Measurements from ENCODE around the gene RASD2. TPM values are rescaled to one million over a fixed set of nuclear protein-coding genes. Genes with fewer than 3 reads are reported as not detected.

Gene RASD2
- total RNA-seq, 1 experiment from 2014 or later = not detected

DNA sequence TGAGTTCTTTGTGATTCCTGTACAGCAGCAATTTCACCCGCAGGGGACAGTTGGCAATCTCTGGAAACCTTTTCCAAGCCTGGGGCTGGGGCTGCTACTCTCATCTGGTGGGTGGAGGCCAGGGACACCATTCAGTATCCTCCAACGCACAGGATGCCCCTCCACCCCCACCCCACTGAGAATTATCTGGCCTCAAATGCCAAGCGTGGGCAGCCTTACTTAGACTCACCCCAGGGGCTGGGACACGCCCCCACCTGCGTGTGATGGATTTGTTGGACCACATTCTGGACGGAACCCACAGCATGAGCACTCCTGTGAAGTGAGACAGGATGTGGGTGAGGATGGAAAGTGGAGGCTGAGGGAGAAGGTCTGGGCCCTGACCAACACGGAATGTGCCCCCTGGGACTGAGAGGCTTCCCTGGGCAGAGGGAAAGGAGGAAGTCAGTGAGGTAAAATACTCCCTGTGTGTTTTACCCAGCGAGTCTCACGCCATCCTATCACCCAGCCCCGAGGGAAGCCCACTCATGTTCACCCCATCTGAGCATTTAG lies 13.7 kb downstream of the RASD2 start:
- in situ Hi-C loops (cut with HindIII; ENCODE audit: low sequenced_read_pairs) = no loop called here
- no peak for DNase-seq (ENCODE audit: low spot score)

DNA sequence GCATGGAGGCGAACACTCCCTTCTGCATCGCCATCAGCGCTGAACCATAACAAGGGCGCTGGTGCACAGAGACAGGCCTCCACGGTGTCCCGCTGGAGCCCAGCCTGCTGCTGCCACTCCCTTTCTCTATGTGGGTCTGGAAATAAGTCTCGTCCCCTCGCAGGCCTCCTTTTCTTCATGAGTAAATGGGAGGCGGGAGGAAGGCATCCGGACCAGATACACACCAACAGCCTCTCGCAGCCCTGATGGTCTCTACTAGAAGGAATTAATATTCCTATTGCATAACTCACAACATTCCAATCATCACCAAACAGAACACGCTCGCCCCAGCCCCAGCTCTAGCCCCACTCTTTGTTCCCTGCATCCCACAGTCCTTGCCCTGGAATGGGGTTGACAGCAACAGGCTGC lies 14.9 kb downstream of the RASD2 start:
- in situ Hi-C loops (cut with HindIII; ENCODE audit: low sequenced_read_pairs) = no loop called here
- no peak for DNase-seq (ENCODE audit: low spot score)

DNA sequence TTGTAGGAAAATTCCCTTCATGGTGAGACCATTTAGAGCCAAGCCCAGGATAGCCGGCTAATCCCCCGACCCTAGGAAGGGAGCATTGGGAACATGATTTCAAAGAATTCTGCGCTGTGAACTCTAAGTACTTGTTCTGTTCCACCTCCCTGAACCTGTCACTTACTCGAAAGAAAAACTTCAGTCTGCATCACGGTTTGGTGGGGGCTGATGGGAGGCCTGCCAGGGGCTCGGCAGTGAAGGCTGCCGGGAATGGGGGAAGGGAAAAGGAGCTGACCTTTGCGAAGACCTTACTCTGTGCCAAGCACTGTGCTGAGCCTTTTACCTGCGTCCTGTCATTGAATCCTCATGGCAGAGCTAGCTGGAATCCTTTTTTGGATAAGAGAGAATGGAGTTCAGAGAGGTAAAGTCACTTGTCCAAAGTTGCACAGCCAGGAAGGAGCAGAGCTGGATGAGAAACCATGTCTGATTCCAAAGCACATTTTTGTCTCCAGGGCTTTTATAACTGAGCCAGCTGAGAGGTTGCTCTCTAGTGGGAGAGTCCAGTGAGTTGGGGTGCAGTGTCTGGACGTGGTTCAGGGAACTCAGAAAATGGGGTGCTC lies 15.4 kb downstream of the RASD2 start:
- in situ Hi-C loops (cut with HindIII; ENCODE audit: low sequenced_read_pairs) = no loop called here
- no peak for DNase-seq (ENCODE audit: low spot score)

DNA sequence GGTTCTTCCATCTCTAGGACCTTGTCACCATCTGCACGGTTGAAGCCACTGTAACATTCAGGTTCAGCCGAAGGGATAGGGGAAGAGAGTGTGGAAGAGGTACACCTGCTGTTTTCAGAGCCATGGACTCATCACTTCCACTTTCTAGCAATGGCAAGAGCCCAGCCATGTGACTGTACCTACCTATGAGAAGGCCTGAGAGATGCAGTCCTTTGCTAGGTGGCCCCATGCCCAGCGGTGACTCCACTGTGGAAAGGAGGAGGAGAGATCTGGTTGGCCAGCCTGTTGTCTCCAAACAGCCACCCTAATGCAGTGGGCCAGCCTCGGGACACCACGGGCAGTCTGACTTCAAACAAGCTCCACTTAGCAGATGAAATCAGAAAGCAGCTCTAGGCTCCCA lies 16.0 kb downstream of the RASD2 start:
- no peak for DNase-seq (ENCODE audit: low spot score)
- in situ Hi-C loops (cut with HindIII; ENCODE audit: low sequenced_read_pairs) = no loop called here

DNA sequence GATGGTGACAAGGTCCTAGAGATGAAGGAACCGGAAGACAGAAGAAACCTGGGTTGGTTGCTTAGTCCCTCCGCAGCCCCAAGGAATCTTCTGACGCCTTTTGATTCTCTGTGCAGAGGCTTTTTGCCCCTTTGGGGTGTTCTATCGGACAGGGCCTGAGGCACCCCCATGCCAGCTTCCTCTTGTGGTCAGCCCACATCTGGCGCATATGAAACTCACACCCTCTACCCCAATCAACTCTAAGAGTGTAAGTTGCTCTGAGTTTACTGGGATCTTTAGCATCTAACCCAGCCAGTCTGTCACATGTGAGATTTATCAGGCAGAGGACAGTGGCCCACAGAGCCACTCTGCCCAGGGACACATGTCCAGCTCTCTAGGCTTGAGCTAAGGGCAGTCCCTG lies 17.4 kb downstream of the RASD2 start:
- no peak for DNase-seq (ENCODE audit: low spot score)
- in situ Hi-C loops (cut with HindIII; ENCODE audit: low sequenced_read_pairs) = no loop called here

DNA sequence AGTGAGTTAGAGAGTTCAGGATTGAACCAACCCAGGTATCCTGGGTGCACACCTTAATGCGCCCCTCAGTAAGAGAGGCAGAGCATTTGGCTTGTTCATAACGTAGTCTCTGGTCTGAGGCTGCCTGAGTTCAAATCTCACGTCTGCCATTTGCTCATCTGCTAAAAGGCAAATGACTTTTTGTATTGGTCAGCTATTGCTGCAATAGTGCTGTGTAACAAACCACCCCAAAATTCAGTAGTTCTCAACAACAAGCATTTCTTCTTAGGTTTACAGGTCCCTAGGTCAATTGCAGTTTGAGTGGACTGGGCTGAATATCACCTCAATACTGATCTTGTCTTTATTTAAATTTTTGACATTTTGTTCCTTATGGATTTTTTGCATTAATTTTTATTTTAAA lies 18.1 kb downstream of the RASD2 start:
- in situ Hi-C loops (cut with HindIII; ENCODE audit: low sequenced_read_pairs) = no loop called here
- DNase-seq (ENCODE audit: low spot score) = no peak

DNA sequence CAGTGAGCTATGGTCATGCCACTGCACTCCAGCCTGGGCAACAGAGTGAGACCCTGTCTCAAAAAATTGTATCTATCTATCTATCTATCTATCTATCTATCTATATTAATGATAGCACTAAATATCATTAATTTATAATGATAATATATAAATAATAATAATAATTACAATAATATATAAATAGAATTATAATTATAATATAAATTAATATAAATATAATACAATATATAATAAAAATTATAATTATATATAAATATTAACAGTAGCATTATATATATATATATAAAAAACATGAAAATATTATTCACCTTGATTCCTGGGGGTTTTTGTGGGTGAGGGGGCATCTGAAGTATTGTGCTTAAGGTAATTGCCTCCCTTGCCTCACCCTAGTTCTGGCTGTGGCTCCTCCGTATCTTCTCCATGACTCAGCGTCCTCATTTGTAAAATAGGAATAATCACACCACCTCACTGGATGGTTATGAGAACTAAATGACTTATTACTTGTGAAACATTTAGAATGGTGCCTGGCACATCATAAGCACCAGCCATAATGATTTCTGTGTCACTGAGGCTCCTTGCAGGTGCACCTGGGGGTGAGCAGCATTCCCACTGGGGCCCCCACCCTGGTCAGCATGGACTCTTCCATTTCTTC lies 18.8 kb downstream of the RASD2 start:
- DNase-seq (ENCODE audit: low spot score) = no peak
- in situ Hi-C loops (cut with HindIII; ENCODE audit: low sequenced_read_pairs) = no loop called here

DNA sequence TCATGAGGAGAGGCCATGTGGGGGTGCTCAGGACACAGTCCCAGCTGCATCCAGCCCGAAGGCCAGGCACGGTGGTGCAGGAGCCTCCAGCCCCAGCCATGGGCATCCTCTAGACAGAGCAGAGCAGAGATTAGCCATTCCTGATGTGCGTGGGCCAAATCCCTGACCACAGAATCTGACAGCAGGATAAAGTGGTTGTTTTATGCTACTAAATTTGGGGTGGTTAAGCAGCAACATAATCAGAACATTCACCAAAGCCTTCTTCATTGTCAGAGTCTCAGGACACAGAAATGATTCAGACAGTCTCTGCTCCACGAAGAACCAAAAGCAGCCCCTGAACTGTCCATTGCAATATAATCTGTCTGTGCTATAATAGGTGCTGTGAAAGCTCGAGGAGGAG lies 19.7 kb downstream of the RASD2 start:
- DNase-seq (ENCODE audit: low spot score) = no peak
- in situ Hi-C loops (cut with HindIII; ENCODE audit: low sequenced_read_pairs) = no loop called here

DNA sequence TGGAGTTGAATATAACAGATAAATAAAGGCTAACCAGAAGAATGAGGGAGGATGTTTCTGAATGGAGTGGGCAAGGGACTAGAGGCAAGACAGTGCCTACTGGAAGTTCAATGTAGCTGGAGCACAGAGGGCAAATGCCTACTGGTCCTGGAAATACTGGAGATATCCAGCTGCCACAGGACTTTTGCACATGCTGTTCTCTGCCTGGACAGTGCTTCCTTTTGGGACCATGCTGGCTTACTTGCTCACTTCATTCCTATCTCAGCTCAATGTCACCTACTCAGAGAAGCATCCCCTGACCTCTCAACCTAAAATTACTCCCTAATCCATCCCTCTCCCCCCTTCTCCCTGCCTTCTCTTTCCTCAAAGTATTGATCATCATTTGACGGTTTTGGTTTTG lies 20.2 kb downstream of the RASD2 start:
- in situ Hi-C loops (cut with HindIII; ENCODE audit: low sequenced_read_pairs) = no loop called here

DNA sequence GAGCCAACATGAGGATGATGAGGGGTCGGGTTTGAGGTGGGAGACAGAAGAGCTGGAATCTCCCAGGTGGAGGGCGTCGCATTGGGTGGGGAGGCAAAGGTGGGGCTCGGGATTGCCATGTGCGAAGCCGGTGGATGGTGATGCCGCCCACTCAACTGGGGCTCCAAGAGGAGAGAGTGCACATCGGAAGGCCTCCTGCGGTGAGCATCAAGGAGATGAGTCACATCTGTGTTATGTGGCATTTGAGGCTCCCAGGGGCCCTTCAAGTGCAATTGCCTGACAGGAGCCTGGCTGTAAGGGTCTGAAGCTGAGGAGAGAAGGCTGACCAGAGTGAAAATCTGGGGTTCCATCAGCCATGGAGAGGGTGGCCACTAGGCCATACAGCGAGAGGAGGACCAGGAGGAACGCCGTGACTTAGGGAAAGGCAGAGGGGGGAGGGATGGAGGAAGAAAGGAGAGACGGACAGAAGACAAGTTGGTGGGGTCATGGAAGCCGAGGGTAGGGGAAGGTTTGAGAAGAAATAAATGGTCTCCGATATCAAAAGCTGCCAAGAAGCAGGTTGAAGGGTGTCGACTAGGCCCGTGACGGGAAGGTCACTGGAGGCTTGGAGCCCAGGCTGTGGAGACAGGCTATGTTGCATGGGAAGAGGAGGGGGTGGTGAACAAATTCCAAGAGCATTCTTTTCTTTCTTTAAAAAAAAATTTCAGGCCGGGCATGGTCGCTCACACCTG lies 21.3 kb downstream of the RASD2 start:
- in situ Hi-C loops (cut with HindIII; ENCODE audit: low sequenced_read_pairs) = no loop called here
- no peak for DNase-seq (ENCODE audit: low spot score)

More for the DNA sequence above, 20.2 kb downstream of the RASD2 start:
- DNase-seq (ENCODE audit: low spot score) = no peak

DNA sequence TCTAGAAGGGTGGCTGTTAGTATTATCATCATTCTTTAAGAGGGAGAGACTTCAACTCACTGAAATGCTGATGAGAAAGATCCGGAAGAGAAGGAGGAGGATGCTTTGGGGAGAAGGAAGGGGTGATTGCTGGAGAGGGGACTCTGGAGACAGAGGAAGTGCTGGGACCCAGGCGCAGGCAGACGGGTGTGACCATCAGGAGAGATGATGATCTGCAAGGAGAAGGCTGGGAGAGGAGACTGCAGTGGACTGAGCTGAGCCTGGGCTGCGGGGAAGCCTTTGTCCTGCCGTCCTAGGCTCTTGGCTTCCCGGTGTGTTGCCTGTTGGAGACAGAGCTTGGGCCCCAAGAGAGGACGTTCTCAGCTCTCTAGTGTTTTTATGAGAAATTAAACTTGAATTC lies 22.6 kb downstream of the RASD2 start:
- DNase-seq (ENCODE audit: low spot score) = no peak
- in situ Hi-C loops (cut with HindIII; ENCODE audit: low sequenced_read_pairs) = no loop called here

DNA sequence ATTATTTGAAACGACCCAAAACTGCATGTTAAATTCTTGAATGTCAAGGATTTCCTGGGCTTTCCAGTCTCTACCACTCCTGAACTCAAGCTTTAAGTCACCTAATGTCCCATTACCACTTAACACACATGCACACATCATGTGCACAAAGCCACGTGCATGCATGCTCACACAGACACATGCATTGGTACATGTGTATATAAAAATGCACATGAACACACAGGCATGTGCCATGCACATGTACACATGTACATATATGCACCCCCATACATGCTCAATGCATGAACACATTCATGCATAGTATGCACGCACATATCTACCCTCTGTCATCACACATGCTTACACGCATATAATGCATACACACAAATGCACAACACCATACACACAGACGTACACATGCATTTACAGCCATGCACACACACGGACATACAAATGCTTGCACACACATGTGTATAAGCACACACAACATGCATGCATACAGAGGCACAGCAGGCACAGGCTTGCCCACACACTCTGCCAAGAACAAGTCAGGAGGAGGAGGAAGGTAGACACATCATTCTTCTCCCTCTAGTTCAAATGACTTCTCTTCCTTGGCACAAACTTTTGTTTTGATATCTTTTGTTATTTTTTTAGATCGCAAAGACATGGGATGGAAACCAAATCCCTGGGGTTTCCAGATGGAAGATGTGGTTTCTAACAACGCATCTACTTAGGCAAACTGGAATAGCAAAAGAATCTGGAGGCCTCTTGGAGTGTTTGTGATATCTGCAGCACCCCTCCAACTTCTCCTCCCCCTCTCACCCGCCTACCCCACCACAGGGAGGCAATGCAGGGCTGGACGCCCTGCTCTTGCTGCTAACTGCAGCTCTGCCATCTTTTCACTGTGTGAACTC lies 24.6 kb downstream of the RASD2 start:
- no peak for DNase-seq (ENCODE audit: low spot score)
- in situ Hi-C loops (cut with HindIII; ENCODE audit: low sequenced_read_pairs) = no loop called here

DNA sequence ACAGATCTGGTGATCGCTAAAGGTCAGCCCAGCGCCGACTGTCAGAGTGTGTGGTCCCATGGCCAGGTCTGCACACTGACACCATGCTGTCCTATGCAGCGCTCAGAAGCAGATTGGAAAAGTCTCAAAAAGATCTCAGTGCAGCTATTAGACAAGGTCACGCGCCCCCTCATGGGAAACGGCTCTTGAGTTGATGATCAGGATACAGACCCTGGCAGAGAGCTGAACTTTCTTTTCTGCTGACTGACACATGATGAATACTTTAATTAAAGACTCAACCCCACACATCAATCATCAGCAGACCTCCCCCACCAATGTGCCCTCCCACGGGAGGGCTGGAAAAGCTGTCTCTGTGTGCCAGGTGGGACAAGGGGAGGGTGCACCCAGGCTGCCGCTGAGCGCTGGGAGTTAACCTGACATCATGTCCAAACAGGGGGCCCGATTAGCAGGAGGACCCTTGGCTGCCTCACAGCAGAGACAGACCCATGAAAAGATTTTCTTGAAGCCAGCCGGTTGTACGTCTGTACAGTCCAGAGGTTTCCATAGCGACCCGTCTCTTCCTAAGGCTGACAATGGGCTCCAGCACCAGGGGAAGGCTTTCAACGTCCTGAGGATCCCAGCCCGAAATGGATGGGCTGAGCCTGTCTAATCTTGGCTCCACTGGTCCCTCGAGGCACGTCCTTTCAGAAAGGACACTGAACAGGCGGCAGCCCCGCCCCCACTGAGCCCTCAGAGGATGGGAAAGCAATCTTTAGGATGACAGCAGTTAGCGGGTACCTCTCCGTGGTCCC lies 26.9 kb downstream of the RASD2 start:
- in situ Hi-C loops (cut with HindIII; ENCODE audit: low sequenced_read_pairs) = no loop called here
- no peak for DNase-seq (ENCODE audit: low spot score)

DNA sequence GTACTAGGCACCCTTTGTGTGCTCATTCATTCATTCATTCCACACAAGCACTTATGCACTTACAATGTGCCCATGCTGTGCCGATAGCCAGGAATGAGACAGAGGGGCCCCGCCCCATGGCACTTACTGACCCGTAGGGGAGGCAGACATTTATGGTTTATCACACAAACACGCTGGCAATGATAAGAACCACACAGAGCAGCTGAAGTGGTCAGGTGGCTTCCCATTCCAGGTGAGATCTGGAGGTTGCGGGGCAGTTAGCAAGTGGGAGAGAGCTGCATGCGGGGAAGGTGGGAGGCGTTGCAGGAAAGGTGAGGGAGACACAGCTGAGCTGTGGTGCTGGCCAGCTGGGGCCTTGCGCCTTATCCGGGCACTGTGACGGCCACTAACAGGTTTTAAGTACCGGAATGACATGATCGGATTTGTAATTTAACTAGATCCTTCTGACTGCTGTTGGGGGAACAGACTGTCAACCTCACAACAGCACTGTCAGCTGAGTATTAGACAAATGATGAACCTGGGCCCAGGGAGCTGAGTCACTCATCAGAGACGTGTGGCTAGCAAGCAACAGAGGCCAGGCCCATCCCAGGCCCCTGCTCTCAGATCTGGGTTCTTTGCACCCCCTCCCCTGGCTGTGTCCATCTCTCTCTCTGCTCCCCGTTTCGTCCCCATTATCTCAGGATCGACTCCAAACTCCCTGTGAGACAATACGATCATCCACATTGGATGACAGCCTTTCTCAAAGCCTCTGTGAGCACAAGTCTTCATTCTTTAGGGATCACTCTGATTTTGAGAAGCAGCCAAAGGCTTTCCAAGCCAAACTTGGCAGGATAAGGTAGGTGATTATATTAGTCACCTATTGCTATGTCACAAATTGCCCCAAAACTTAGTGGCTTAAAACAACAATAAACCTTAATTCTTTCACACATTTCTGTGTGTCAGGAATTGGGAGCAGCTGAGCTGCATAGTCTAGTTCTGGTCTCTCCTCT lies 28.4 kb downstream of the RASD2 start:
- no peak for DNase-seq (ENCODE audit: low spot score)
- in situ Hi-C loops (cut with HindIII; ENCODE audit: low sequenced_read_pairs) = no loop called here

DNA sequence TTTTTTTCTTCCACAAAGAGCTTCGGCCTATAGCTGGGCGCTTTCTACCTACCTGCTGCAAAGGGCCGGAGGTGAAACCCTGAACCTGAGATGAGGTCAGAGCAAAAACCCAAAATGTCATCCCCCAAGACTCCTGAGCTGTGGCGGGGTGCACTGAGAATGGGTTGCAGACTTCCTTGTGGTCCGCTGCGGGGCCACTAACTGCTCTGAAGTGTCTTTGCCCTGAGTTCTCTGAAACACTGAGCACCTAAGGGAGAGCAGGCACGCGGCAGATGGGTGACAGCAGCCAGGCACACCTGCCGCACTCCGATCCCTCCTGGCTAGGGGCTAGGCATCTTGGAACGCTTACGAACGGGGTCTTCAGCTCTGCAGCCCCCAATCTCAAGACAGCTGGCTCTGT lies 29.3 kb downstream of the RASD2 start:
- in situ Hi-C loops (cut with HindIII; ENCODE audit: low sequenced_read_pairs) = no loop called here
- no peak for DNase-seq (ENCODE audit: low spot score)

DNA sequence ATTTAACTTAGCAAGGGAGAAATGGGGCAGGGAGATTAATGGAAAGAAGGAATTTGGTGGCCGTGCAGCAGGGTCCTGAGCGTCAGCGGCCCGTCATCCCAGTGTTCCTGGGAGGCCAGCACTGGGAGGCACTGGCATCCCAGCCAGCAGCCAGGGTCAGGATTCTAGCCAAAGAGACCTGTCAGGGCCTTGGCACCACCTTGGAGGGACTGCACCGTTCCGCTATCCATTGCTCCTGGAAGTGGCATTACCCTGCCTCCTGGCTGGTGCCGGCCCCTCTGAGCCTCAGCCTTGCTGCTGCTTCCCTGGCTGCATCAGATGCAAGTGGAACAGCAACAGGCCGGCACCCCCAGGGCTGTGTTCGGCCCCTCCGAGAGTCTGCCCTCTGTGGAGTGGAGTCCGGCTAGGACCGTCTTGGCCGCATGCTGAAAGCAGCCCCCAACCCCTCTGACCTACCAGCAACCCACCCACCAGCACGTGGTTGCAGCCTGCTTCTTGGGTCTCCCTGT lies 30.1 kb downstream of the RASD2 start:
- no peak for DNase-seq (ENCODE audit: low spot score)
- in situ Hi-C loops (cut with HindIII; ENCODE audit: low sequenced_read_pairs) = no loop called here

DNA sequence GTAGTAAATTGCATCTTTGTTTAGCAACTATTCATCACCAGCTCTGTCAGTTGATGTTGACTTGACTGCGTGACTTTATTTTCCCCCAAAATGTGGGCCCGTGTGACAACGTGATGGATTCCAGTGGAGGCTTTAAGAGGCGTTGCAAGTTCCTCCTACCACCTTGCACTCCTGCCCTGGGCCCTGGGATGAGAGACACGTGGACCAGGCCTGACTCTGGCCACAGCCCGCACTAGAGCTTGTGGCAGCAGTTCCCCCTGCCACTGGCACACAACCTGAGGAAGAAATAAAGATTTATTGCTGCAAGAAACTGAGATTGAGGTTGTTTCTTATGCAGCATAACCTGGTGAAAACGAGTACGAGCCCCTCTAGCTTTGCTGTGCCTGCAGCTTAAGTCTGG lies 31.9 kb downstream of the RASD2 start:
- in situ Hi-C loops (cut with HindIII; ENCODE audit: low sequenced_read_pairs) = no loop called here
- no peak for DNase-seq (ENCODE audit: low spot score)

Data from G401 (cell line).